CD8-positive, alpha-beta memory T cell (primary cell): ENCODE measurements around the gene IRAK1. TPM values are rescaled to one million over a fixed set of nuclear protein-coding genes. Genes with fewer than 3 reads are reported as not detected.

Source experiments
- CTCF ChIA-PET: fragments of 350-600 bp; sonication (Branson Sonifier 250); formaldehyde crosslinking; loops from one replicate; lab custom pipeline; 2021; ENCODE audit warnings: antibody characterized with exemption; lab: Charles Lee
- POLR2A ChIA-PET: fragments of 350-600 bp; sonication (Branson Sonifier 250); formaldehyde crosslinking; loops from one replicate; lab custom pipeline; 2021; ENCODE audit warnings: antibody characterized with exemption; lab: Charles Lee
- DNase-seq, 5 donors: peaks; one replicate each; pipeline versions ENCODE4 v3.0.0 to v3.0.0-alpha.2; 2020 to 2022; ENCODE audit warnings: mixed read lengths in 1 of 5
- H3K27ac ChIP-seq: one replicate; pipeline ENCODE4 v1.7.0; 2013; ENCODE audit warnings: low read depth, mild to moderate bottlenecking, low read length, moderate library complexity
- H3K27me3 ChIP-seq: 2 replicates; pipeline ENCODE4 v1.7.0; 2013; ENCODE audit warnings: low read length, mild to moderate bottlenecking; ENCODE audit not compliant: insufficient read depth, poor library complexity, severe bottlenecking
- H3K36me3 ChIP-seq: 2 replicates; pipeline ENCODE4 v1.7.0; 2013; ENCODE audit warnings: mild to moderate bottlenecking, low read length, moderate library complexity; ENCODE audit not compliant: insufficient read depth
- H3K4me1 ChIP-seq: 2 replicates; pipeline ENCODE4 v1.7.0; 2013; ENCODE audit warnings: mild to moderate bottlenecking, low read length, moderate library complexity; ENCODE audit not compliant: insufficient read depth
- H3K4me3 ChIP-seq: 2 replicates; pipeline ENCODE4 v1.7.0; 2013; ENCODE audit warnings: mild to moderate bottlenecking, low read length
- H3K9me3 ChIP-seq: 2 replicates; pipeline ENCODE4 v1.7.0; 2013; ENCODE audit warnings: mild to moderate bottlenecking, low read length
- H3K27ac Mint-ChIP-seq, 8 donors: one replicate each; pipeline ENCODE4 v1.8.0; 2020 to 2021; ENCODE audit warnings: mixed read lengths in 8 of 8, mild to moderate bottlenecking in 6 of 8, inconsistent platforms in 3 of 8, moderate library complexity in 3 of 8
- H3K27me3 Mint-ChIP-seq, 2 donors: one replicate each; pipeline ENCODE4 v1.8.0; 2020 to 2021; ENCODE audit warnings: mixed read lengths in 2 of 2, mild to moderate bottlenecking in 1 of 2, moderate library complexity in 1 of 2
- H3K36me3 Mint-ChIP-seq, 3 donors: one replicate each; pipeline ENCODE4 v1.8.0; 2020 to 2021; ENCODE audit warnings: mixed read lengths in 3 of 3, inconsistent platforms in 1 of 3, mild to moderate bottlenecking in 1 of 3
- H3K4me1 Mint-ChIP-seq, 3 donors: one replicate each; pipeline ENCODE4 v1.8.0; 2020 to 2021; ENCODE audit warnings: mixed read lengths in 3 of 3, inconsistent platforms in 1 of 3, mild to moderate bottlenecking in 1 of 3
- H3K4me3 Mint-ChIP-seq, 7 donors: one replicate each; pipeline ENCODE4 v1.8.0; 2020 to 2021; ENCODE audit warnings: mixed read lengths in 7 of 7, mild to moderate bottlenecking in 6 of 7, moderate library complexity in 4 of 7, inconsistent platforms in 2 of 7
- H3K9me3 Mint-ChIP-seq, 5 donors: one replicate each; pipeline ENCODE4 v1.8.0; 2020 to 2022; ENCODE audit warnings: mixed read lengths in 5 of 5, mild to moderate bottlenecking in 3 of 5, moderate library complexity in 2 of 5, inconsistent platforms in 1 of 5
- polyA plus RNA-seq: library from polyadenylated mRNA; unstranded; fragments of 300-500 nt; fragmentation: Illumina TruSeq; gene quantifications from one replicate; pipeline ENCODE4 v1.2.3, GENCODE V29; 2021
- total RNA-seq, 2 experiments: library from RNA; stranded (reverse); gene quantifications; one replicate each; pipeline ENCODE4 v1.2.3, GENCODE V29; 2021

The IRAK1 gene
- total and polyA plus RNA-seq, 3 experiments from 2014 or later: 58.0 to 214 (median 208) TPM

GRCh38 chrX:154029439-154029838 is 9.7 kb upstream of the IRAK1 start:
- ChIA-PET POLR2A (no interaction called here), CTCF (interaction anchor here (1.1 kb wide), 1 partner anchor 16 kb away, joined by 3 read pairs; no protein-coding TSS in a partner anchor)
- Mint-ChIP-seq H3K4me3 (no peak overlapping the region), H3K4me1 (peaks cover 4 to 13% (median 9%) of the 10 kb centered on the region in 3 donors), H3K9me3 (no peaks in the 10 kb centered on the region), H3K27me3 (peaks cover 0 to 12% of the 10 kb centered on the region in 2 donors), H3K36me3 (peaks cover 0 to 72% (median 4%) of the 10 kb centered on the region in 3 donors), H3K27ac (peak overlapping the region in 1 of 8 donors; percentile 69)
- Histone ChIP-seq H3K36me3 (peaks cover 7% of the 10 kb centered on the region), H3K9me3 (no peaks in the 10 kb centered on the region), H3K27ac (no peak overlapping the region), H3K4me1 (no peaks in the 10 kb centered on the region), H3K27me3 (no peaks in the 10 kb centered on the region), H3K4me3 (no peak overlapping the region)
- no peak for DNase-seq

- Histone ChIP-seq H3K4me1 (no peaks in the 10 kb centered on the region), H3K4me3 (no peak overlapping the region), H3K9me3 (no peaks in the 10 kb centered on the region), H3K27ac (no peak overlapping the region), H3K27me3 (no peaks in the 10 kb centered on the region), H3K36me3 (peaks cover 7% of the 10 kb centered on the region)
- CTCF ChIA-PET: interaction anchor here (1.1 kb wide), 1 partner anchor 11 kb away, joined by 5 read pairs; no protein-coding TSS in a partner anchor
- Mint-ChIP-seq H3K27me3 (peaks cover 0 to 13% of the 10 kb centered on the region in 2 donors), H3K36me3 (peaks cover 0 to 66% (median 4%) of the 10 kb centered on the region in 3 donors), H3K4me1 (peaks cover 3 to 9% (median 9%) of the 10 kb centered on the region in 3 donors), H3K9me3 (no peaks in the 10 kb centered on the region), H3K4me3 (no peak overlapping the region), H3K27ac (peak overlapping the region in 1 of 8 donors; percentile 56)
- POLR2A ChIA-PET: no interaction called here
- DNase-seq: no peak
Measured at GRCh38 chrX:154028502-154029184, 8.9 kb upstream of the IRAK1 start.

GRCh38 chrX:154027986-154028385 is 8.3 kb upstream of the IRAK1 start:
- H3K4me1 ChIP-seq: no peaks in the 10 kb centered on the region
- peak overlapping the region in 2 of 8 donors; percentile 27 to 55 for H3K27ac Mint-ChIP-seq
- no peak overlapping the region for H3K4me3 Mint-ChIP-seq
- ChIA-PET CTCF (interaction anchor here (1.1 kb wide), 1 partner anchor 10 kb away, joined by 5 read pairs; no protein-coding TSS in a partner anchor), POLR2A (no interaction called here)
- H3K9me3 ChIP-seq: no peaks in the 10 kb centered on the region
- peaks cover 0 to 13% of the 10 kb centered on the region in 2 donors for H3K27me3 Mint-ChIP-seq
- peaks cover 7% of the 10 kb centered on the region for H3K36me3 ChIP-seq
- H3K4me3 ChIP-seq: no peak overlapping the region
- no peak for DNase-seq
- no peaks in the 10 kb centered on the region for H3K27me3 ChIP-seq
- H3K4me1 Mint-ChIP-seq: peaks cover 3 to 12% (median 7%) of the 10 kb centered on the region in 3 donors
- no peaks in the 10 kb centered on the region for H3K9me3 Mint-ChIP-seq
- peaks cover 0 to 61% (median 4%) of the 10 kb centered on the region in 3 donors for H3K36me3 Mint-ChIP-seq
- H3K27ac ChIP-seq: no peak overlapping the region

- Mint-ChIP-seq H3K36me3 (peaks cover 0 to 53% (median 4%) of the 10 kb centered on the region in 3 donors), H3K9me3 (no peaks in the 10 kb centered on the region), H3K27ac (no peak overlapping the region), H3K4me3 (no peak overlapping the region), H3K27me3 (peaks cover 0 to 12% of the 10 kb centered on the region in 2 donors), H3K4me1 (peaks cover 3 to 13% (median 7%) of the 10 kb centered on the region in 3 donors)
- Histone ChIP-seq H3K4me1 (no peaks in the 10 kb centered on the region), H3K4me3 (no peak overlapping the region), H3K27ac (no peak overlapping the region), H3K9me3 (no peaks in the 10 kb centered on the region), H3K36me3 (peaks cover 4% of the 10 kb centered on the region), H3K27me3 (no peaks in the 10 kb centered on the region)
- CTCF ChIA-PET: interaction anchor here (0.9 to 1.6 kb wide), 2 partner anchors 11 to 13 kb away, joined by 3 to 5 read pairs; no protein-coding TSS in a partner anchor
- DNase-seq: no peak
- POLR2A ChIA-PET: no interaction called here
Measured at GRCh38 chrX:154027022-154027402, 7.3 kb upstream of the IRAK1 start.

- no peak for DNase-seq
- peak overlapping the region in 2 of 8 donors; percentile 22 to 54 for H3K27ac Mint-ChIP-seq
- H3K4me3 Mint-ChIP-seq: no peak overlapping the region
- no peaks in the 10 kb centered on the region for H3K4me1 ChIP-seq
- CTCF ChIA-PET: interaction anchor here (0.8 to 1.6 kb wide), 3 partner anchors 10 to 14 kb away, joined by 3 to 5 read pairs (median 4); no protein-coding TSS in a partner anchor
- no peak overlapping the region for H3K4me3 ChIP-seq
- H3K36me3 Mint-ChIP-seq: peaks cover 0 to 46% (median 4%) of the 10 kb centered on the region in 3 donors
- H3K27me3 Mint-ChIP-seq: peaks cover 0 to 12% of the 10 kb centered on the region in 2 donors
- no peaks in the 10 kb centered on the region for H3K36me3 ChIP-seq
- H3K9me3 ChIP-seq: no peaks in the 10 kb centered on the region
- no peak overlapping the region for H3K27ac ChIP-seq
- no peaks in the 10 kb centered on the region for H3K9me3 Mint-ChIP-seq
- H3K4me1 Mint-ChIP-seq: peaks cover 3 to 13% (median 7%) of the 10 kb centered on the region in 3 donors
- POLR2A ChIA-PET: no interaction called here
- H3K27me3 ChIP-seq: no peaks in the 10 kb centered on the region
Measured at GRCh38 chrX:154026136-154027021, 6.7 kb upstream of the IRAK1 start.

- POLR2A ChIA-PET: no interaction called here
- CTCF ChIA-PET: no interaction called here
- no peak for DNase-seq
- Mint-ChIP-seq H3K27me3 (peaks cover 0 to 12% of the 10 kb centered on the region in 2 donors), H3K4me3 (no peak overlapping the region), H3K27ac (peak overlapping the region in 1 of 8 donors; percentile 84), H3K36me3 (peaks cover 0 to 39% (median 4%) of the 10 kb centered on the region in 3 donors), H3K9me3 (no peaks in the 10 kb centered on the region), H3K4me1 (peaks cover 8 to 20% (median 14%) of the 10 kb centered on the region in 3 donors)
- Histone ChIP-seq H3K4me1 (peaks cover 8% of the 10 kb centered on the region), H3K9me3 (no peaks in the 10 kb centered on the region), H3K27me3 (no peaks in the 10 kb centered on the region), H3K36me3 (no peaks in the 10 kb centered on the region), H3K27ac (no peak overlapping the region), H3K4me3 (no peak overlapping the region)
Measured at GRCh38 chrX:154025230-154025629, 5.5 kb upstream of the IRAK1 start.

- H3K4me1 Mint-ChIP-seq: peaks cover 10 to 20% (median 15%) of the 10 kb centered on the region in 3 donors
- POLR2A ChIA-PET: no interaction called here
- CTCF ChIA-PET: interaction anchor here (0.9 kb wide), 1 partner anchor 10 kb away, joined by 3 read pairs; no protein-coding TSS in a partner anchor
Measured at GRCh38 chrX:154024271-154024670, 4.6 kb upstream of the IRAK1 start.

More at GRCh38 chrX:154024271-154024670, 4.6 kb upstream of the IRAK1 start:
- H3K9me3 Mint-ChIP-seq: no peaks in the 10 kb centered on the region
- H3K27me3 Mint-ChIP-seq: peaks cover 0 to 12% of the 10 kb centered on the region in 2 donors
- H3K36me3 Mint-ChIP-seq: peaks cover 0 to 33% (median 4%) of the 10 kb centered on the region in 3 donors
- no peaks in the 10 kb centered on the region for H3K9me3 ChIP-seq
- no peak overlapping the region for H3K4me3 ChIP-seq
- H3K4me3 Mint-ChIP-seq: peak overlapping the region in 1 of 7 donors; percentile 65
- no peak overlapping the region for H3K27ac ChIP-seq
- H3K27me3 ChIP-seq: no peaks in the 10 kb centered on the region
- peak overlapping the region in 1 of 8 donors; percentile 36 for H3K27ac Mint-ChIP-seq
- peaks cover 8% of the 10 kb centered on the region for H3K4me1 ChIP-seq
- no peaks in the 10 kb centered on the region for H3K36me3 ChIP-seq
- no peak for DNase-seq
